ENCODE measurements around the gene ROBO4. TPM values are rescaled to one million over a fixed set of nuclear protein-coding genes. Genes with fewer than 3 reads are reported as not detected.

Gene ROBO4
- total and polyA plus RNA-seq, 2 experiments from 2014 or later: not detected

GRCh38 chr11:124877631-124877909, 20.1 kb downstream of the ROBO4 start (continued):
- TF ChIP-seq ZNF462 (CRISPR knock-in tag; IDR thresholded peaks at IDR 0.05) (no peak), CTCF (conservative IDR thresholded peaks at IDR 0.05; ENCODE audit: low read depth in 2 of 2) (no peak)

- peak overlapping the region; percentile 92 for H2AFZ ChIP-seq
- H3K79me2 ChIP-seq (replicated peaks; ENCODE audit: insufficient read depth): no peaks in the 10 kb centered on the region
- TF ChIP-seq STAT1 (IDR thresholded peaks at IDR 0.05; ENCODE audit: unreplicated experiment): no peak
- TF ChIP-seq POLR2AphosphoS5 (IDR thresholded peaks at IDR 0.05; ENCODE audit: low read depth): peak; percentile 35; the same call in 1 of the 2 replicates
- H3K36me3 Mint-ChIP-seq (ENCODE audit: low read depth): no peaks in the 10 kb centered on the region
- H3K9me3 Mint-ChIP-seq: no peaks in the 10 kb centered on the region
- no peaks in the 10 kb centered on the region for H4K20me1 ChIP-seq (replicated peaks; ENCODE audit: insufficient read depth)
- H3F3A ChIP-seq (replicated peaks; ENCODE audit: low read depth): no peaks in the 10 kb centered on the region
- no peaks in the 10 kb centered on the region for H3K9me2 ChIP-seq (ENCODE audit: insufficient read depth)
- H3K27me3 Mint-ChIP-seq (ENCODE audit: insufficient read depth, low read depth, poor library complexity): peaks cover 57% of the 10 kb centered on the region
- ATAC-seq (peak; percentile 17), DNase-seq (ENCODE audit: low spot score) (peak; percentile 65)
- no peaks in the 10 kb centered on the region for H3K36me3 ChIP-seq (ENCODE audit: insufficient read depth)
- H3K4me1 ChIP-seq (ENCODE audit: insufficient read depth): peaks cover 13% of the 10 kb centered on the region; the same call in 1 of the 2 replicates
- no peak overlapping the region for H3K27ac ChIP-seq (ENCODE audit: low read depth)
- H3K27ac Mint-ChIP-seq: peak overlapping the region; percentile 70
- H3K4me3 Mint-ChIP-seq: peak overlapping the region; percentile 88
- peaks cover 54% of the 10 kb centered on the region for H3K27me3 ChIP-seq (ENCODE audit: insufficient read depth)
- H3K4me1 Mint-ChIP-seq: peaks cover 31% of the 10 kb centered on the region
- peak overlapping the region; percentile 82 for H3K4me2 ChIP-seq
- H3K4me3 ChIP-seq: peak overlapping the region; percentile 79
Observed at GRCh38 chr11:124876818-124877630, 20.6 kb downstream of the ROBO4 start.
